Adrenal gland (tissue), 5 donors: Measurements from ENCODE around the gene S100A13.

ENCODE experiments used
- CTCF ChIP-seq, 6 experiments: fragments of 450-650 bp in 4 of 6; fragments of 200-600 bp in 2 of 6; sonication (generic) in 1 of 6; IDR thresholded peaks; 1 replicate in 5 of 6; 2 replicates in 1 of 6; pipeline versions ENCODE4 v1.5.1 to v1.8.0; 2016 to 2021; ENCODE audit warnings: antibody characterized with exemption in 6 of 6, mild to moderate bottlenecking in 2 of 6, moderate library complexity in 1 of 6
- POLR2A ChIP-seq, 2 donors: fragments of 450-650 bp; IDR thresholded peaks; one replicate each; pipeline ENCODE4 v1.6.1; 2017; ENCODE audit warnings: antibody characterized with exemption in 2 of 2, mild to moderate bottlenecking in 2 of 2, moderate library complexity in 1 of 2
- donor health status: DM: no; HTN: no; CAD: no.

- TF ChIP-seq CTCF (IDR thresholded peaks at IDR 0.05) (no peak), POLR2A (IDR thresholded peaks at IDR 0.05) (no peak)
These were observed 49.7 kb downstream of the S100A13 start for GRCh38 chr1:153577624-153578051.
